Neutrophil (primary cell): ENCODE data around the gene NRDE2.

ENCODE experiments used
- H3K27ac ChIP-seq: fragments of 200-600 bp; sonication (generic); 2 replicates; pipeline ENCODE4 v1.5.1; 2016; ENCODE audit warnings: mild to moderate bottlenecking, moderate library complexity
- H3K27me3 ChIP-seq: fragments of 200-600 bp; sonication (generic); 2 replicates; pipeline ENCODE4 v1.6.0; 2016; ENCODE audit warnings: mild to moderate bottlenecking
- H3K36me3 ChIP-seq: fragments of 200-600 bp; sonication (generic); 2 replicates; pipeline ENCODE4 v1.5.1; 2017
- H3K4me1 ChIP-seq, 2 experiments: fragments of 200-600 bp in 1 of 2; sonication (generic) in 1 of 2; 1 replicate in 1 of 2; 2 replicates in 1 of 2; pipeline versions ENCODE4 v1.5.1 to v1.6.1; 2013 to 2016; ENCODE audit warnings: low read depth in 1 of 2, low read length in 1 of 2, mild to moderate bottlenecking in 1 of 2, moderate library complexity in 1 of 2; ENCODE audit not compliant: control insufficient read depth in 1 of 2, insufficient read depth in 1 of 2
- H3K4me3 ChIP-seq, 2 experiments: fragments of 200-600 bp in 1 of 2; sonication (generic) in 1 of 2; 1 replicate in 1 of 2; 2 replicates in 1 of 2; pipeline ENCODE4 v1.5.1; 2013 to 2016; ENCODE audit warnings: low read depth in 1 of 2, low read length in 1 of 2, mild to moderate bottlenecking in 1 of 2, moderate library complexity in 1 of 2
- H3K9me3 ChIP-seq: fragments of 200-600 bp; sonication (generic); 2 replicates; pipeline ENCODE4 v1.5.1; 2016
- TF ChIP-seq, protein P1 (sequence below): fragments of 200-600 bp; sonication (generic); IDR thresholded peaks from 2 replicates; pipeline ENCODE4 v1.5.1; 2016; ENCODE audit warnings: antibody characterized with exemption

Gene NRDE2, protein sequence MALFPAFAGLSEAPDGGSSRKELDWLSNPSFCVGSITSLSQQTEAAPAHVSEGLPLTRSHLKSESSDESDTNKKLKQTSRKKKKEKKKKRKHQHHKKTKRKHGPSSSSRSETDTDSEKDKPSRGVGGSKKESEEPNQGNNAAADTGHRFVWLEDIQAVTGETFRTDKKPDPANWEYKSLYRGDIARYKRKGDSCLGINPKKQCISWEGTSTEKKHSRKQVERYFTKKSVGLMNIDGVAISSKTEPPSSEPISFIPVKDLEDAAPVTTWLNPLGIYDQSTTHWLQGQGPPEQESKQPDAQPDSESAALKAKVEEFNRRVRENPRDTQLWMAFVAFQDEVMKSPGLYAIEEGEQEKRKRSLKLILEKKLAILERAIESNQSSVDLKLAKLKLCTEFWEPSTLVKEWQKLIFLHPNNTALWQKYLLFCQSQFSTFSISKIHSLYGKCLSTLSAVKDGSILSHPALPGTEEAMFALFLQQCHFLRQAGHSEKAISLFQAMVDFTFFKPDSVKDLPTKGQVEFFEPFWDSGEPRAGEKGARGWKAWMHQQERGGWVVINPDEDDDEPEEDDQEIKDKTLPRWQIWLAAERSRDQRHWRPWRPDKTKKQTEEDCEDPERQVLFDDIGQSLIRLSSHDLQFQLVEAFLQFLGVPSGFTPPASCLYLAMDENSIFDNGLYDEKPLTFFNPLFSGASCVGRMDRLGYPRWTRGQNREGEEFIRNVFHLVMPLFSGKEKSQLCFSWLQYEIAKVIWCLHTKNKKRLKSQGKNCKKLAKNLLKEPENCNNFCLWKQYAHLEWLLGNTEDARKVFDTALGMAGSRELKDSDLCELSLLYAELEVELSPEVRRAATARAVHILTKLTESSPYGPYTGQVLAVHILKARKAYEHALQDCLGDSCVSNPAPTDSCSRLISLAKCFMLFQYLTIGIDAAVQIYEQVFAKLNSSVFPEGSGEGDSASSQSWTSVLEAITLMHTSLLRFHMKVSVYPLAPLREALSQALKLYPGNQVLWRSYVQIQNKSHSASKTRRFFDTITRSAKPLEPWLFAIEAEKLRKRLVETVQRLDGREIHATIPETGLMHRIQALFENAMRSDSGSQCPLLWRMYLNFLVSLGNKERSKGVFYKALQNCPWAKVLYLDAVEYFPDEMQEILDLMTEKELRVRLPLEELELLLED

DNA sequence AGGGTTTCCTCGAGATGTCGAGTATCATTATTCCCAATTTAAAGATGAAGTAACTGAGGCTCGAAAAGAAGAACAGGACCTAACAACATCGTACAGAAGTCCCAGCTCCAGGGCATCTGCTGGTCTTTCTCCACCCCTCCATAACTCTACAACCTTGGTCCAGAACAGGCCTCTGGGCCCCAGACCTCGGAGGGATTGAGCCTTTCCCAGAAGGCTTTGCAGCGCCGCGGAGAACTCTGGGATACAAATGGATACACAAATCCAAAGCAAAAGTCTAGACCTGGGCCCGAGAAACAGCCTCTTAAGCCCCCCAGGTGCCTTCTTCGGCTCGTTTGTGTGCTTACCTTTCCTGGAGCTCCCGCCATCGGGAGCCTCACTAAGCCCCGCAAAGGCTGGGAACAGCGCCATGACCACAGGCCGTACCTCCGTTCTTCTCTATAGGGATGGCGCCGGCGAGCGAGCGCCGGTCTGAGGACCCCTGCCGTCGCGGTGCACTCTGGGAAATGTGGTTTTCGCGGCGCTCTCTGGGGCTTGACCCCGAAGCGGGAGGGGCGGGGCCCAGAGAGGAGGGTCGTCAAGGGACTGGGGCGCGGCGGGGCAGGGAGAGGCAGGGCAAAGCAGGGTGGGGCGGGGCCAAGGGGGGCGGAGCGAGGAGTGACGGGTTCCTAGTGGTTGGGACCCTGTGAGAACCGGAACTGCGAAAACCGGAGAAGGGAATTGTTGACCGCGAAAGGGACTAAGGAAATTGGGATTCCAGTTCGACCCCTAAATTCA lies at the start of gene NRDE2:
TSS of gene NRDE2 (minus strand) at position 445 of the 774 bp plus-strand sequence. CDS start at position 408, 37 bp downstream.
- Histone ChIP-seq H3K27me3 (peaks cover 36% of the 10 kb centered on the region), H3K4me1 (peaks cover 12 to 16% of the 10 kb centered on the region in 2 experiments), H3K9me3 (no peaks in the 10 kb centered on the region), H3K27ac (peak within 1 kb of the TSS; percentile 86), H3K4me3 (peak within 1 kb of the TSS; percentile 83 to 88), H3K36me3 (no peaks in the 10 kb centered on the region)
- TF ChIP-seq, protein P1, sequence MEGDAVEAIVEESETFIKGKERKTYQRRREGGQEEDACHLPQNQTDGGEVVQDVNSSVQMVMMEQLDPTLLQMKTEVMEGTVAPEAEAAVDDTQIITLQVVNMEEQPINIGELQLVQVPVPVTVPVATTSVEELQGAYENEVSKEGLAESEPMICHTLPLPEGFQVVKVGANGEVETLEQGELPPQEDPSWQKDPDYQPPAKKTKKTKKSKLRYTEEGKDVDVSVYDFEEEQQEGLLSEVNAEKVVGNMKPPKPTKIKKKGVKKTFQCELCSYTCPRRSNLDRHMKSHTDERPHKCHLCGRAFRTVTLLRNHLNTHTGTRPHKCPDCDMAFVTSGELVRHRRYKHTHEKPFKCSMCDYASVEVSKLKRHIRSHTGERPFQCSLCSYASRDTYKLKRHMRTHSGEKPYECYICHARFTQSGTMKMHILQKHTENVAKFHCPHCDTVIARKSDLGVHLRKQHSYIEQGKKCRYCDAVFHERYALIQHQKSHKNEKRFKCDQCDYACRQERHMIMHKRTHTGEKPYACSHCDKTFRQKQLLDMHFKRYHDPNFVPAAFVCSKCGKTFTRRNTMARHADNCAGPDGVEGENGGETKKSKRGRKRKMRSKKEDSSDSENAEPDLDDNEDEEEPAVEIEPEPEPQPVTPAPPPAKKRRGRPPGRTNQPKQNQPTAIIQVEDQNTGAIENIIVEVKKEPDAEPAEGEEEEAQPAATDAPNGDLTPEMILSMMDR: no peak

DNA sequence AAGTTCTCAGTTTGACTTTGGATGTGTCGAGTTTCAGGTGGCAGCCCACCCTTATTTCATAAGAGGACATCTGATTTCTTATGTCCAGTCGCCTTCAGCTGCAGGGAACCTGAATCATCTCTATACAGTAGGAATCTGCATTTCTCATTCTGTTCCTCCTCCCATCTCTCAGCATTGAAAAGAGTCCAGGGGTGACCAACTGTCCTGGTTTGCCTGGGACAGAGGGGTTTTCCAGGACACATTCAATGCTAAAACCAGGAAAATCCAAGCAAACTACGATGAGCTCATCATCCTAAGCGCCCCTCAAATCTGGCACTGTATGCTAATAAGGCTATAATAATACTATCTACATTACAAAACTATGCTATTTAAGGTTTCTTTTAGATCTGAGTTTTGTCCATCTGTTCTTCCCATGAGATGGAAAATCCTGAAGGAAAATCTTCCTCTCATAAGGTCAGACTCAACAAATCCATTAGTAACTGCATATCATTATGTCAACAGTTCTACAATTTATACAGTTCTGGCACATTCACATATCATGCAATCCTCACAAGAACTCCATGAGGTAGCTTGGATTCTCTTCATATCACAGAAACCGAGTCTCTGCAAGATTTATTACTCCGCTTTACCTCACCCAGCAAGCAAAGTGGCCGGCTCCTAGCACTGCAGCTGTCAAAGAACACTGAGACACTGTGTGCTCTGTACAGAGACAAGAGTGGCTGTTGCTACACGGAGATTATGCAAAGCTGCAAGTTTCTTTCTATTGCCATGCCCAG lies 49.5 kb upstream of the NRDE2 start:
- Histone ChIP-seq H3K27me3 (no peaks in the 10 kb centered on the region), H3K27ac (no peak overlapping the region)

DNA sequence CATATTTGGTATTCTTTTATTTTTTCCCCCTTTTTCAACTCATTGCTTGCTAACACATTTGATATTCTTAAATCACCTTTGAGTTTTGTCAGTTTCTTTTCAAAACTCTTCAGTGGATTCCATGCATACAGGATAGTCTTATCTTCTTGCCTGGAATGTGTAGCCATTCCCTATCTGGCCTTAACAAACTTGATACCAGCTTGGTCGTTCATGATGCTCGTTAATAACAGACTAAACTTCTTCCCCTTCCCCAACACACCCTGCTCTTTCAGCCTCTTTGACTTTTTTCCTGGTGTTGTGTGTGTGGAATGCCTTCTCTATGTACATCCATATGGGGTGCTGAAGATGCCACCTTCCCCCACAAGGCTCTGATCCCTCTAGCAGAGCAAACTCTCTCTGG lies 47.4 kb upstream of the NRDE2 start:
- Histone ChIP-seq H3K36me3 (no peaks in the 10 kb centered on the region), H3K4me3 (no peak overlapping the region), H3K9me3 (no peaks in the 10 kb centered on the region), H3K27me3 (no peaks in the 10 kb centered on the region), H3K4me1 (peaks cover 17 to 18% of the 10 kb centered on the region in 2 experiments), H3K27ac (no peak overlapping the region)
- TF ChIP-seq, protein P1: no peak

More for the DNA sequence above, 49.5 kb upstream of the NRDE2 start:
- Histone ChIP-seq H3K36me3 (no peaks in the 10 kb centered on the region), H3K9me3 (no peaks in the 10 kb centered on the region), H3K4me3 (peak overlapping the region in 1 of 2 experiments; percentile 73), H3K4me1 (peaks cover 24% of the 10 kb centered on the region in 2 experiments)
- TF ChIP-seq, protein P1: no peak

DNA sequence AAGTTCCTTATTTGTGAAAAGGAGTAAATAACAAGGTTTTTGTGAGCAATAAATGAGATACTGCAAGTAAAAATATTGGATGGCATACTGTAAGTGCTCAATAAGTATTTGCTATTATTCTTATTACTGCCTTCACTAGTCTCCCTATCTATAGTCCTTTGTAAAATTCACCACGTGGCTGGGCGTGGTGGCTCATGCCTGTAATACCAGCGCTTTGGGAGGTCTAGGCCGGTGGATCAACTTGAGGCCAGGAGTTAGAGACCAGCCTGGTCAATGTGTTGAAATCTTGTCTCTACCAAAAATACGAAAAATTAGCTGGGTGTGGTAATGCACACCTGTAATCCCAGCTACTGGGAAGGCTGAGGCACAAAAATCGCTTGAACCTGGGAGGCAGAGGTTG lies 46.5 kb upstream of the NRDE2 start:
- no peaks in the 10 kb centered on the region for H3K36me3 ChIP-seq
- no peak overlapping the region for H3K4me3 ChIP-seq
- TF ChIP-seq, protein P1: no peak
- H3K27me3 ChIP-seq: no peaks in the 10 kb centered on the region
- H3K27ac ChIP-seq: no peak overlapping the region
- peaks cover 11 to 12% of the 10 kb centered on the region in 2 experiments for H3K4me1 ChIP-seq
- H3K9me3 ChIP-seq: no peaks in the 10 kb centered on the region
